ENCODE measurements around the gene BICC1.
"Not testable (repeated sequence)": the region's sequence is repeated elsewhere in the genome, so short reads cannot be mapped to it uniquely, and the experiment has no call there.

BICC1 gene

GRCh38 chr10:58570307-58570723, 57.6 kb downstream of the BICC1 start:
- DNase-seq = no peak

GRCh38 chr10:58570979-58571378, 58.3 kb downstream of the BICC1 start:
- DNase-seq = no peak

- no peak for DNase-seq
These were observed 60.5 kb downstream of the BICC1 start for GRCh38 chr10:58573144-58573543.

GRCh38 chr10:58574058-58574457, 61.4 kb downstream of the BICC1 start:
- no peak for DNase-seq

- DNase-seq = peak; percentile 14
These were observed 62.8 kb downstream of the BICC1 start for GRCh38 chr10:58575491-58575890.

GRCh38 chr10:58576751-58577436, 64.2 kb downstream of the BICC1 start:
- no peak for DNase-seq

GRCh38 chr10:58577437-58577777, 64.7 kb downstream of the BICC1 start:
- no peak for DNase-seq

GRCh38 chr10:58578366-58578765, 65.7 kb downstream of the BICC1 start:
- no peak for DNase-seq

GRCh38 chr10:58579011-58579655, 66.5 kb downstream of the BICC1 start:
- no peak for DNase-seq

- no peak for DNase-seq
These were observed 69.4 kb downstream of the BICC1 start for GRCh38 chr10:58582045-58582444.

GRCh38 chr10:58585435-58585834, 72.8 kb downstream of the BICC1 start:
- DNase-seq = no peak

GRCh38 chr10:58586282-58587245, 73.9 kb downstream of the BICC1 start:
- no peak for DNase-seq

- DNase-seq = no peak
These were observed 75.0 kb downstream of the BICC1 start for GRCh38 chr10:58587676-58588075.

GRCh38 chr10:58588673-58589265, 76.1 kb downstream of the BICC1 start:
- DNase-seq = no peak

GRCh38 chr10:58590152-58590840, 77.6 kb downstream of the BICC1 start:
- no peak for DNase-seq

GRCh38 chr10:58590924-58591323, 78.3 kb downstream of the BICC1 start:
- DNase-seq = no peak

GRCh38 chr10:58593008-58593407, 80.3 kb downstream of the BICC1 start:
- no peak for DNase-seq

- not testable (repeated sequence) for DNase-seq
These were observed 84.5 kb downstream of the BICC1 start for GRCh38 chr10:58597211-58597610.

GRCh38 chr10:58599927-58600553, 87.4 kb downstream of the BICC1 start:
- DNase-seq = no peak

GRCh38 chr10:58608351-58608750, 95.7 kb downstream of the BICC1 start:
- DNase-seq = no peak

GRCh38 chr10:58608826-58609531, 96.3 kb downstream of the BICC1 start:
- DNase-seq = no peak
